ENCODE results near the gene COL8A2. TPM values are rescaled to one million over a fixed set of nuclear protein-coding genes. Genes with fewer than 3 reads are reported as not detected.

COL8A2 gene
- total RNA-seq, 4 donors from 2014 or later, result 0.61 to 1.6 (median 0.81) TPM

GRCh38 chr1:36133484-36133883, 8.5 kb upstream of the COL8A2 start:
- Histone ChIP-seq H3K4me1 (peaks cover 10 to 31% of the 10 kb centered on the region in 2 donors), H3K36me3 (peaks cover 0 to 20% of the 10 kb centered on the region in 2 donors), H3K27ac (no peak overlapping the region), H3K4me3 (no peak overlapping the region), H3K9me3 (no peaks in the 10 kb centered on the region), H3K27me3 (no peaks in the 10 kb centered on the region)
- ATAC-seq (no peak), DNase-seq (no peak)
- intact Hi-C loops (cut with DNase I; ENCODE audit: low total_unique reads), result no loop called here
- in situ Hi-C loops (cut with MboI; ENCODE audit: low sequenced_read_pairs in 4 of 4), result no loop called here
- TF ChIP-seq CTCF (IDR thresholded peaks at IDR 0.05 in 4 of 5, conservative IDR thresholded peaks at IDR 0.05 in 1 of 5), result no peak
- TF ChIP-seq POLR2A (IDR thresholded peaks at IDR 0.05), result no peak

- in situ Hi-C loops (cut with MboI; ENCODE audit: low sequenced_read_pairs in 4 of 4), result no loop called here
- no peak for TF ChIP-seq POLR2A (IDR thresholded peaks at IDR 0.05)
- no peak for TF ChIP-seq CTCF (IDR thresholded peaks at IDR 0.05 in 4 of 5, conservative IDR thresholded peaks at IDR 0.05 in 1 of 5)
These were observed 7.0 kb upstream of the COL8A2 start for GRCh38 chr1:36132029-36132428.

DNA sequence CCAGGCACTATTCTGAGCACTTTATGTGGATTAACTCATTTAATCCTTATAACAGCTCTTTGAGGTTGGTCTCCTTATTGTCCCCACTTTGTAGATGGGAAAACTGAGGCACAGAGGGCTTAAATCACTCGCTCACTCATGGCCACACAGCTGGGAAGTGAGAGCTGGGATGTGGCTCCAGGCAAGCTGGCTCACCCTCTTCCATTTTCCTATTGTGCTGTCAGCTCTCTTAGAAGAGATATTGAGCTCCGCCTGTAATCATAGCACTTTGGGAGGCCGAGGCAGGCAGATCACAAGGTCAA, 3.8 kb upstream of the COL8A2 start:
- in situ Hi-C loops (cut with MboI; ENCODE audit: low sequenced_read_pairs in 4 of 4) (no loop called here), intact Hi-C loops (cut with DNase I; ENCODE audit: low total_unique reads) (no loop called here)
- H3K9me3 ChIP-seq, result no peaks in the 10 kb centered on the region
- H3K27me3 ChIP-seq, result peaks cover 5 to 15% (median 13%) of the 10 kb centered on the region in 3 donors
- TF ChIP-seq CTCF (IDR thresholded peaks at IDR 0.05 in 4 of 5, conservative IDR thresholded peaks at IDR 0.05 in 1 of 5) (no peak), POLR2A (IDR thresholded peaks at IDR 0.05) (no peak)
- H3K27ac ChIP-seq, result no peak overlapping the region
- DNase-seq (no peak), ATAC-seq (no peak)
- no peaks in the 10 kb centered on the region for H3K4me1 ChIP-seq
- no peaks in the 10 kb centered on the region for H3K36me3 ChIP-seq
- no peak overlapping the region for H3K4me3 ChIP-seq

More at GRCh38 chr1:36132029-36132428, 7.0 kb upstream of the COL8A2 start:
- Histone ChIP-seq H3K27me3 (no peaks in the 10 kb centered on the region), H3K9me3 (no peaks in the 10 kb centered on the region), H3K4me1 (peaks cover 9 to 20% of the 10 kb centered on the region in 2 donors), H3K4me3 (no peak overlapping the region), H3K27ac (no peak overlapping the region), H3K36me3 (peaks cover 0 to 5% of the 10 kb centered on the region in 2 donors)
- intact Hi-C loops (cut with DNase I; ENCODE audit: low total_unique reads), result no loop called here
- no peak for ATAC-seq
- DNase-seq, result no peak

DNA sequence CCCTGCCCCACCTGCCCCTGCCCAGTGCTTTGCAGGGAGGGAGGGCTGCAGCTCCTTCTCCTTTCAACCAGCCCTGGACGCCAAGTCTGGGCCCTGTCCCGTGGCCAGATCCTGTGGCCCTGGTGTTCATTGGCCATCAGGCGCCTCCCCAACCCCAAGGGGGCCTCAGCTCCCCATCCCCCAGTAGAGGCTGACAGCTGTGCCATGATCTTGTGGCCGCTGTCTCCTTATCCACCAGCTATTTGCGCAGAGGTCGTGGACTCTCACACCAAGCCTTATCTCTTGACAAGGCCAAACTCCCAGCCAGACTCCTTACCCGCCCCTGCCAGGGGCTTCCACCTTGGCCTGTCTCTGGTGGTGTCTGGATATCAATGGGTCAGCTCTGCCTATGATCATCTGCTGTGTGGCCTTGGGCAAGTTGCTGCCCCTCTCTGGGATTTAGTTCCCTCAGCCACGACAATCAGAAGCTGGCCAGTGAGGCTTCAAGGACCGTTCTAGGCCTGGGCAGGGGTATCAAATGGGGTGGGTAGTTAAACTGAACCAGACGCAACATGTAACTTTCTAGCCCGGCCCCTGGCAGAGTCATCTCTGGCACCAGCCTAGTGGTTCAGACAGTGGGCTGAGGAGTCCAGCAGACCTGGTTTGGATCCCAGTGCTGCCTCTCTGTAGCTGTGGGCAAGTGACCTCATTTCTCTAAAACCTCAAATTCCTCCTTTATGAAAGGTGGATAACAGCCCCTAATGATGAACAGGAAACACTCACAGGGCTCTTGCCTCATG, 3.3 kb upstream of the COL8A2 start:
- no peaks in the 10 kb centered on the region for H3K36me3 ChIP-seq
- TF ChIP-seq POLR2A (IDR thresholded peaks at IDR 0.05) (no peak), CTCF (IDR thresholded peaks at IDR 0.05 in 4 of 5, conservative IDR thresholded peaks at IDR 0.05 in 1 of 5) (no peak)
- DNase-seq (no peak), ATAC-seq (no peak)
- intact Hi-C loops (cut with DNase I; ENCODE audit: low total_unique reads) (no loop called here), in situ Hi-C loops (cut with MboI; ENCODE audit: low sequenced_read_pairs in 4 of 4) (no loop called here)
- no peak overlapping the region for H3K27ac ChIP-seq
- H3K4me1 ChIP-seq, result no peaks in the 10 kb centered on the region
- no peak overlapping the region for H3K4me3 ChIP-seq
- peaks cover 5 to 17% (median 13%) of the 10 kb centered on the region in 3 donors for H3K27me3 ChIP-seq
- H3K9me3 ChIP-seq, result no peaks in the 10 kb centered on the region
